ENCODE results near the gene PRKN.
"Not testable (repeated sequence)": the region's sequence is repeated elsewhere in the genome, so short reads cannot be mapped to it uniquely, and the experiment has no call there.

PRKN gene

DNA sequence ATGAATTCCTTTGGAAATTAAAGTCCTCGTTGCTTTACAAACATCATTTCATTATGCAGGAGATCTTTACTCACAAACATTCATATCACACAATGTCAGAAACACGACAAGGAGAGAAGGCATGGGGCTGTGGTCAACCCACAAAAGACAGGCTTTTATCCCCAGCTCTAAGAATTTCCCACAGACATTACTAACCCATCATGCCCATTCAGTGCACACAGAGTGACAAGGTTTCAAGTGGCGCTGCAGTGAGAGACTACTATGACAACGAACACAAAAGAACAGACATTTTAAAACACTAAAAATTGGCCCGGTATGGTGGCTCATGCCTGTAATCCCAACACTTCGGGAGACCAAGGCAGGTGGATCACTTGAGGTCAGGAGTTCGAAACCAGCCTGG is 873.9 kb downstream of the PRKN start:
- H3K4me3 ChIP-seq (replicated peaks; ENCODE audit: low read depth, low read length), result no peak overlapping the region
- TF ChIP-seq, protein P1, sequence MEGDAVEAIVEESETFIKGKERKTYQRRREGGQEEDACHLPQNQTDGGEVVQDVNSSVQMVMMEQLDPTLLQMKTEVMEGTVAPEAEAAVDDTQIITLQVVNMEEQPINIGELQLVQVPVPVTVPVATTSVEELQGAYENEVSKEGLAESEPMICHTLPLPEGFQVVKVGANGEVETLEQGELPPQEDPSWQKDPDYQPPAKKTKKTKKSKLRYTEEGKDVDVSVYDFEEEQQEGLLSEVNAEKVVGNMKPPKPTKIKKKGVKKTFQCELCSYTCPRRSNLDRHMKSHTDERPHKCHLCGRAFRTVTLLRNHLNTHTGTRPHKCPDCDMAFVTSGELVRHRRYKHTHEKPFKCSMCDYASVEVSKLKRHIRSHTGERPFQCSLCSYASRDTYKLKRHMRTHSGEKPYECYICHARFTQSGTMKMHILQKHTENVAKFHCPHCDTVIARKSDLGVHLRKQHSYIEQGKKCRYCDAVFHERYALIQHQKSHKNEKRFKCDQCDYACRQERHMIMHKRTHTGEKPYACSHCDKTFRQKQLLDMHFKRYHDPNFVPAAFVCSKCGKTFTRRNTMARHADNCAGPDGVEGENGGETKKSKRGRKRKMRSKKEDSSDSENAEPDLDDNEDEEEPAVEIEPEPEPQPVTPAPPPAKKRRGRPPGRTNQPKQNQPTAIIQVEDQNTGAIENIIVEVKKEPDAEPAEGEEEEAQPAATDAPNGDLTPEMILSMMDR (IDR thresholded peaks at IDR 0.05; ENCODE audit: low read length, missing control alignments), result no peak
- DNase-seq (ENCODE audit: low read depth), result no peak

DNA sequence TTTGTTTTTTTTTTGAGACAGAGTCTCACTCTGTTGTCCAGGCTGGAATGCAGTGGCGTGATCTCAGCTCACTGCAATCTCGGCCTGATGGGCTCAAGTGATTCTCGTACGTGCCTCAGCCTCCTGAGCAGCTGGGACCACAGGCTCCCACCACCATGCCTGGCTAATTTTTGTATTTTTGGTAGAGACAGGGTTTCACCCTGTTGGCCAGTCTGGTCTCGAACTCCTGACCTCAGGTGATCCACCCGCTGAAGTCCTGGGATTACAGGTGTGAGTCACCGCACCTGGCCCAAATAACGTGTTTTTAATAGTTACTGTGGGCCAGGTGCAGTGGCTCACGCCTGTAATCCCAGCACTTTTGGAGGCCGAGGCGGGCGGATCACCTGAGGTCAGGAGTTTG is 876.1 kb downstream of the PRKN start:
- not testable (repeated sequence) for DNase-seq (ENCODE audit: low read depth); H3K4me3 ChIP-seq (replicated peaks; ENCODE audit: low read depth, low read length)

DNA sequence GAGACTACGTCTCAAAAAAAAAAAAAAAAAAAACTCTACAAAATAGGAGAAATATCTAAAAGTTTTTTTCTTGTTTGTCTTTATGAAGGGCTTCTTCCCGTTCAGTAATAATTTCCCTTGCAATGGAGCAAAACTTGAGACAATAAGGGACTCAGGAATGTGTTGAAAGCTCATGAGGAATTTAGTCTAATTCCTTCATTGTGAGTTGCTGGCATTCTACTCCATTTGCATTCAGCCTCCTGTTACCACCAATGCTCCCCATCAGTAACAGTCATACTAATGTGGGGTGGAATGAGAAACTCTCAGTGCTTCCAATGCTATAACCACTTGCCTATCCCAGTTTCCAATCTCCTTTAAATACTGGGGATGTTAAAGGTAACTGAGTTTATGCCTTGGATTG is 877.0 kb downstream of the PRKN start:
- H3K4me3 ChIP-seq (replicated peaks; ENCODE audit: low read depth, low read length), result no peak overlapping the region
- DNase-seq (ENCODE audit: low read depth), result no peak
- TF ChIP-seq, protein P1 (IDR thresholded peaks at IDR 0.05; ENCODE audit: low read length, missing control alignments), result no peak

DNA sequence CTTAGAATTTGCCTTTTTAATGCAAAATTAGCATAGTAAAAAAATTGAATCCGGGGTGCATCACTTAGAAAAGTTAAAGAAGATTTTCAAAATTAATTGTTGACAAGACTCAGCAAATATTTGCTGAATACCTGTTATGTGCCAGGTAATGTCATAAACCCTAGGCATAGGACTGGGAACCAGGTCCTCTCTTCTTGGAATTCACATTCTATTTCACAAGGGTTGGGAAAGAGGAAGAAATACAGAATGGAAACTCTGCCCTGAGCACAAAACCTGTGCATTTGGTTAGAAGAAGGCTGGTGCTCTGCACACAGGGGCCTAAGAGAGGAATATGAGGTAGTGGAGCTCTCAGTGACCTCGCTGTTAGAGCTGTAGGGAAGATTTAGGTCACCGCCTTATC is 879.9 kb downstream of the PRKN start:
- TF ChIP-seq, protein P1 (IDR thresholded peaks at IDR 0.05; ENCODE audit: low read length, missing control alignments), result no peak
- DNase-seq (ENCODE audit: low read depth), result no peak
- H3K4me3 ChIP-seq (replicated peaks; ENCODE audit: low read depth, low read length), result no peak overlapping the region

DNA sequence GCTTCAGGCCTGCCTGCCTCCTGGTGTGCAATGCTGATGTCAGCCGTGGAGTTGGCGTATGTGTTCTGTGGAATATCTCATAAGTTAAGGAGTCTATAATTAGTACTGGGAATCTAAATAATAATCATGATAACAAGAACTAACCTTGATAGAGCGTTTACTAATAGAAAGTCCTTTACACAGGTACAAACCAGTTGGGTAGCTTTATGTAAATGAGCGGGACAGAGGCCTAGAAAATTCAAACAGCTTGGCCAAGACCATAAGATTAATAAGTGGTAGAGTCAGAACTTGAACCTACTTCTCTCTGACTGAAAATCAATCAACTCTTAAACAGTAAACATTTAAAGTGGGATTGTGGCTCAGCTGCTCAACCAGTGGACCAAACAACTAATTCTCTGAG is 882.8 kb downstream of the PRKN start:
- H3K4me3 ChIP-seq (replicated peaks; ENCODE audit: low read depth, low read length), result no peak overlapping the region
- TF ChIP-seq, protein P1 (IDR thresholded peaks at IDR 0.05; ENCODE audit: low read length, missing control alignments), result no peak
- no peak for DNase-seq (ENCODE audit: low read depth)

DNA sequence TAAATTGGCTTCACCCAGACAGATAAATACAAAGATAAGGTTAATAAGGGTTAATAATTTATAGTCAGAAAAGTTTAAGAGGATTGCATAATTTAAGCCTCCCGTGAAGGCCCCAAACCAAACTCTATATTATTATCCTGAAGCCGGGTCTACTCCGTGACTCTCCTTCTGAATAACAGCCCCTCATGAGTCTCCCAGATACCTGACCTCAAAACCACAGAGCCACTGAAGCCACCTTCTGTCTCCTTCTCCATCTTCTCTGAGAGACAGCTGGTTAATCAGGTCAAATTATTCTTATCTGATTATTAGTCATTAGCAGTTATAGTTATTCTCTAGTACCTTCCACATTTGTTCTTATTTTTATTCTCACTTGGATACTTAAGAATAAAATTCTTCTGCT is 884.5 kb downstream of the PRKN start:
- DNase-seq (ENCODE audit: low read depth), result no peak
- TF ChIP-seq, protein P1 (IDR thresholded peaks at IDR 0.05; ENCODE audit: low read length, missing control alignments), result no peak
- no peak overlapping the region for H3K4me3 ChIP-seq (replicated peaks; ENCODE audit: low read depth, low read length)

DNA sequence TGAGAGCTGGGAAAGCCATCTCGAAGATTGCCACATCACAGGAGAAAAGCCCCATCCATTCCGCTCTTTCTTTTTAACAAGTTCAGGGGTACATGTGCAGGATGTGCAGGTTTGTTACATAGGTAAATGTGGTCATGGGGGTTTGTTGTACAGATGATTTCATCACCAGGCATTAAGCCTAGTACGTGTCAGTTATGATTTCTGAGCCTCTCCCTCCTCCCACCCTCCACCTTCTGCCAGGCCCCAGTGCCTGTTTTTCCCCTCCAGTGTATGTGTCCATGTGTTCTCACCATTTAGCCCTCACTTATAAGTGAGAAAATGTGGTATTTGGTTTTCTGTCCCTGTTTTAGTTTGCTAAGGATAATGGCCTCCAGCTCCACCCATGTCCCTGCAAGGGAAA is 887.2 kb downstream of the PRKN start:
- no peak overlapping the region for H3K4me3 ChIP-seq (replicated peaks; ENCODE audit: low read depth, low read length)
- TF ChIP-seq, protein P1 (IDR thresholded peaks at IDR 0.05; ENCODE audit: low read length, missing control alignments), result no peak
- no peak for DNase-seq (ENCODE audit: low read depth)
